T-helper 1 cell treated with Interleukin-12 subunit alpha and Interleukin-12 subunit beta and Interleukin-4 antibody, amounts not matched to agents 30 ng/mL and 1 ng/mL, for 36 hours (primary cell): Measurements from ENCODE around the gene DNTTIP2. TPM values are rescaled to one million over a fixed set of nuclear protein-coding genes. Genes with fewer than 3 reads are reported as not detected.

ENCODE experiments used
- intact Hi-C: fragments of 100-400 bp; cut with micrococcal nuclease; formaldehyde crosslinking; loops from one replicate; pipeline ENCODE4 v1.15.1; 2024
- total RNA-seq: library from RNA; stranded (reverse); gene quantifications from 2 replicates; pipeline ENCODE4 v1.2.3, GENCODE V29; 2022

Gene DNTTIP2
- total RNA-seq, 1 donor from 2014 or later, result 66.3 TPM

DNA sequence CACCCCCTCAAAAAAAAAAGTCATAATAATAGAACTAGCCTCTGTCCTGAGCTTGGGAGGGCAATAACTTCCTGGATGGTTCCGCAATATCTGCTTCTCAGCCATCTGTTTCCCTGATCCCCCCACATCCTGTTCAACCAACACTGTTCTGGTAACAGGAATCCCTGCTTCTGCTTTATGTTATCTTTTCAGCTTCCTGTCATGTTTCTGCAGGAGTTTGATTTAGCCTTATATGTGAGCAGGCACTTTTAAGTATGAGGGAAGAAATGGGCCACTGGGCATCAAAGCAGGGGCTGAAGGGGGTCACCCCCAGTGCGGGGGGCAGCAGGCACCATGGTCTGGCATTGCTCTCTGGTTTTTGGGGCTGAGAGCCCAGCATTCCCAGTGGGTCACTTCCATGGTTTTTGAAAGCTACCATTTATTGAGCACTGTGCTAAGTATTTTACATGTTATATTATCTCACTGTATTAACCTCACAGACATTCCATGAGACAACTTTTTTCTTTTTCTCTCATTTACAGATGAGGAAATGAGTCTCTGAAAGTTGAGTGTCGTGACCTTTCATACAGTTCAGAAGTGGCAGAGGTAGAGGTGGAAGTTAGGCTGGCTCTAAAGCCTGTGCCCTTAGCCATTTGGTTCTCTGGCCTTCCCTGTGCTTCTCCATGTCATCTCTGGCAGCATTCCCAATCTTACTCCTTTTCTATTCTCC lies 61.9 kb downstream of the DNTTIP2 start:
- intact Hi-C loops, result no loop called here

Other genes starting within 250 kb of the DNTTIP2 start
- 0.39 and 0.56 TPM in 2 replicates for gene BCAR3, start 197.4 kb downstream of the DNTTIP2 start, total RNA-seq
- gene GCLM, start 30.2 kb upstream of the DNTTIP2 start, total RNA-seq, result 27.9 and 32.0 TPM in 2 replicates
- gene ABCA4, start 241.9 kb upstream of the DNTTIP2 start, total RNA-seq, result 0.07 and 0.25 TPM in 2 replicates